Keratinocyte (primary cell): ENCODE results near the gene CAST. TPM values are rescaled to one million over a fixed set of nuclear protein-coding genes. Genes with fewer than 3 reads are reported as not detected.

Source experiments
- DNase-seq: peaks from one replicate; pipeline ENCODE4 v3.0.0-alpha.2; 2011; ENCODE audit warnings: low read depth, missing footprints, low spot score
- FAIRE-seq: peaks from 2 replicates; lab custom pipeline; 2011; peaks lifted over from hg19 to GRCh38; lab: Jason Lieb, UNC
- H2AFZ ChIP-seq: 2 replicates; pipeline ENCODE4 v1.6.0; 2012; ENCODE audit warnings: low read length, control low read depth, inconsistent platforms; ENCODE audit not compliant: control insufficient read depth
- H3K27ac ChIP-seq: 2 replicates; pipeline ENCODE4 v1.5.1; 2011; ENCODE audit warnings: low read length; ENCODE audit not compliant: control insufficient read depth, insufficient read depth
- H3K27me3 ChIP-seq: 3 replicates; pipeline ENCODE4 v1.6.0; 2011; ENCODE audit warnings: low read length; ENCODE audit not compliant: control insufficient read depth, insufficient read depth; ENCODE audit errors: extremely low read depth
- H3K36me3 ChIP-seq, 2 experiments: 2 replicates in 1 of 2; 3 replicates in 1 of 2; pipeline ENCODE4 v1.5.1; 2011; ENCODE audit warnings: low read length in 2 of 2, mild to moderate bottlenecking in 1 of 2; ENCODE audit not compliant: control insufficient read depth in 2 of 2, insufficient read depth in 2 of 2; ENCODE audit errors: extremely low read depth in 1 of 2
- H3K4me1 ChIP-seq: 3 replicates; pipeline ENCODE4 v1.5.1; 2011; ENCODE audit warnings: low read length; ENCODE audit not compliant: control insufficient read depth, insufficient read depth; ENCODE audit errors: extremely low read depth
- H3K4me2 ChIP-seq: 3 replicates; pipeline ENCODE4 v1.6.0; 2011; ENCODE audit warnings: low read depth, low read length; ENCODE audit not compliant: control insufficient read depth, insufficient read depth; ENCODE audit errors: extremely low read depth
- H3K4me3 ChIP-seq, 3 experiments: fragments of 200-600 bp in 1 of 3; sonication (generic) in 1 of 3; 2 replicates in 2 of 3; 3 replicates in 1 of 3; pipeline ENCODE4 v1.5.1; 2011 to 2016; ENCODE audit warnings: low read length in 3 of 3, mild to moderate bottlenecking in 3 of 3, control low read depth in 2 of 3, inconsistent platforms in 1 of 3, low read depth in 1 of 3, mixed read lengths in 1 of 3, mixed run types in 1 of 3, moderate library complexity in 1 of 3; ENCODE audit not compliant: control insufficient read depth in 2 of 3, insufficient read depth in 2 of 3; ENCODE audit errors: extremely low read depth in 1 of 3
- H3K79me2 ChIP-seq: 2 replicates; pipeline ENCODE4 v1.6.0; 2012; ENCODE audit warnings: low read length; ENCODE audit not compliant: control insufficient read depth, insufficient read depth
- H3K9ac ChIP-seq: 3 replicates; pipeline ENCODE4 v1.6.0; 2011; ENCODE audit warnings: low read length; ENCODE audit not compliant: control insufficient read depth, insufficient read depth; ENCODE audit errors: extremely low read depth
- H3K9me1 ChIP-seq: 3 replicates; pipeline ENCODE4 v1.6.0; 2011; ENCODE audit warnings: low read length; ENCODE audit not compliant: control insufficient read depth, insufficient read depth; ENCODE audit errors: extremely low read depth
- H3K9me3 ChIP-seq: 2 replicates; pipeline ENCODE4 v1.5.1; 2012; ENCODE audit warnings: low read depth, low read length; ENCODE audit not compliant: control insufficient read depth
- H4K20me1 ChIP-seq: 3 replicates; pipeline ENCODE4 v1.6.0; 2011; ENCODE audit warnings: low read length; ENCODE audit not compliant: control insufficient read depth, insufficient read depth; ENCODE audit errors: extremely low read depth
- CTCF ChIP-seq, 3 experiments: IDR thresholded peaks in 1 of 3; conservative IDR thresholded peaks in 1 of 3; optimal IDR thresholded peaks in 1 of 3; 2 replicates in 2 of 3; 3 replicates in 1 of 3; pipeline versions ENCODE3 to v1.5.1; 2011; ENCODE audit warnings: low read length in 3 of 3, mild to moderate bottlenecking in 3 of 3, moderate library complexity in 2 of 3, control low read depth in 1 of 3, inconsistent platforms in 1 of 3; ENCODE audit not compliant: insufficient read depth in 2 of 3; ENCODE audit errors: extremely low read depth in 1 of 3
- EZH2 ChIP-seq: IDR thresholded peaks from one replicate; pipeline ENCODE4 v1.6.1; 2012; ENCODE audit warnings: inconsistent platforms, mild to moderate bottlenecking, low read length, moderate library complexity
- dilution Hi-C: fragments of 300-500 bp; cut with MboI; formaldehyde crosslinking; loops from one replicate; pipeline ENCODE4 v1.7.0; 2020; ENCODE audit warnings: low sequenced_read_pairs; ENCODE audit not compliant: extremely low pct_ligation_motif_present
- polyA plus RNA-seq, 5 experiments: library from polyadenylated mRNA; depleted of rRNA in 3 of 5; stranded (reverse) in 3 of 5; stranded (forward) in 1 of 5; unstranded in 1 of 5; fragments of >200 nt; gene quantifications; 1 replicate in 1 of 5; 2 replicates in 3 of 5; 3 replicates in 1 of 5; pipeline versions ENCODE4 v1.2.1 to v1.2.3, GENCODE V29; 2011 to 2012; ENCODE audit warnings: missing spikeins in 2 of 5, low read depth in 1 of 5, low replicate concordance in 1 of 5

CAST gene
- polyA plus RNA-seq, 1 donor (not counting 4 experiments of a cell fraction or from before 2014, with no cell fraction given): 238 TPM

- Histone ChIP-seq H3K9me1 (no peaks in the 10 kb centered on the region), H3K36me3 (no peaks in the 10 kb centered on the region), H4K20me1 (no peaks in the 10 kb centered on the region), H3K9me3 (no peaks in the 10 kb centered on the region), H3K27me3 (no peaks in the 10 kb centered on the region), H3K4me3 (no peak overlapping the region), H3K4me1 (peaks cover 40% of the 10 kb centered on the region), H3K9ac (no peak overlapping the region), H3K79me2 (no peaks in the 10 kb centered on the region), H3K27ac (no peak overlapping the region), H2AFZ (no peak overlapping the region), H3K4me2 (no peak overlapping the region)
- DNase-seq (no peak), FAIRE-seq (peak; percentile 71)
- TF ChIP-seq CTCF (optimal IDR thresholded peaks at IDR 0.05 in 1 of 3, IDR thresholded peaks at IDR 0.05 in 1 of 3, conservative IDR thresholded peaks at IDR 0.05 in 1 of 3; ENCODE audit: extremely low read depth in 1 of 3, insufficient read depth in 2 of 3, low read length in 3 of 3) (peak; percentile 36 to 40 (median 40)), EZH2 (no peak)
- dilution Hi-C loops: no loop called here
These were observed 10.0 kb upstream of the CAST start for GRCh38 chr5:96651948-96652753.

- no peaks in the 10 kb centered on the region for H3K79me2 ChIP-seq
- H3K4me3 ChIP-seq: no peak overlapping the region
- H3K9me1 ChIP-seq: no peaks in the 10 kb centered on the region
- H3K27me3 ChIP-seq: no peaks in the 10 kb centered on the region
- peak overlapping the region; percentile 2 for H3K4me2 ChIP-seq
- no peak overlapping the region for H3K9ac ChIP-seq
- dilution Hi-C loops: no loop called here
- FAIRE-seq (peak; percentile 74), DNase-seq (no peak)
- no peak overlapping the region for H3K27ac ChIP-seq
- peaks cover 46% of the 10 kb centered on the region for H3K4me1 ChIP-seq
- H3K36me3 ChIP-seq: no peaks in the 10 kb centered on the region
- TF ChIP-seq EZH2: no peak
- no peak for TF ChIP-seq CTCF (optimal IDR thresholded peaks at IDR 0.05 in 1 of 3, IDR thresholded peaks at IDR 0.05 in 1 of 3, conservative IDR thresholded peaks at IDR 0.05 in 1 of 3; ENCODE audit: extremely low read depth in 1 of 3, insufficient read depth in 2 of 3, low read length in 3 of 3)
- H3K9me3 ChIP-seq: no peaks in the 10 kb centered on the region
- H4K20me1 ChIP-seq: no peaks in the 10 kb centered on the region
- no peak overlapping the region for H2AFZ ChIP-seq
These were observed 9.3 kb upstream of the CAST start for GRCh38 chr5:96652769-96653454.
